MM.1S (cell line): ENCODE measurements around the gene DNAJB4.

Source experiments
- EZH2phosphoT487 ChIP-seq: fragments of 300-600 bp; sonication (generic); IDR thresholded peaks from 2 replicates; pipeline ENCODE4 v1.6.1; 2018; ENCODE audit warnings: antibody characterized with exemption, low read length
- TF ChIP-seq, protein P1 (sequence below): fragments of 300-600 bp; sonication (generic); IDR thresholded peaks from 2 replicates; pipeline ENCODE4 v1.5.1; 2016; ENCODE audit warnings: antibody characterized with exemption, low read length, mixed read lengths

DNA sequence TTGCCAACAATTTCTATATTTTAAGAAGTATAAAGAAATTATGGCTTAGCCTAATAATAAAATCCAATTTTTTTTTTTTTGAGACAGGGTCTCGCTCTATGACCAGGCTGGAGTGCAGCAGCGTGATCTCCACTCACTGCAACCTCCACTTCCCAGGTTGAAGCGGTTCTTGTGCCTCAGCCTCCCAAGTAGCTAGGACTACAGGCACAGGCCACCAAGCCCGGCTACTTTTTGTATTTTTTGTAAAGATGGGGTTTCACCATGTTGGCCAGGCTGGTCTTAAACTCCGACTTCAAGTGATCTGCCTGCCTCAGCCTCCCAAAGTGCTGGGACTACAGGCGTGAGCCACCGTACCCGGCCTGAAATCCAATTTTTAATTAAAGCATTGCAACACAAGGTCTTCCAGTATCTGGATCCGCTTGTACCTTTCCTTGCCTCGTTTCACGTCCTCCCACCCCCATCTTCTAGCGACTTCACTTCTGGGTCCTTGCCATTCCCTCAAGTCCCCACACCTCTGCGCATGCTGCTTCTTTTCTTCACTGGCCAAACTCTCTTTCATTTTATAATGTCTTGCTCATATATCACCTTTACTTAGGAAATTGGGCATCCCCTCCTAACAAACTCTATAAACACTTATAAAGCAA is 28.2 kb upstream of the DNAJB4 start:
- no peak for TF ChIP-seq EZH2phosphoT487
- TF ChIP-seq, protein P1, sequence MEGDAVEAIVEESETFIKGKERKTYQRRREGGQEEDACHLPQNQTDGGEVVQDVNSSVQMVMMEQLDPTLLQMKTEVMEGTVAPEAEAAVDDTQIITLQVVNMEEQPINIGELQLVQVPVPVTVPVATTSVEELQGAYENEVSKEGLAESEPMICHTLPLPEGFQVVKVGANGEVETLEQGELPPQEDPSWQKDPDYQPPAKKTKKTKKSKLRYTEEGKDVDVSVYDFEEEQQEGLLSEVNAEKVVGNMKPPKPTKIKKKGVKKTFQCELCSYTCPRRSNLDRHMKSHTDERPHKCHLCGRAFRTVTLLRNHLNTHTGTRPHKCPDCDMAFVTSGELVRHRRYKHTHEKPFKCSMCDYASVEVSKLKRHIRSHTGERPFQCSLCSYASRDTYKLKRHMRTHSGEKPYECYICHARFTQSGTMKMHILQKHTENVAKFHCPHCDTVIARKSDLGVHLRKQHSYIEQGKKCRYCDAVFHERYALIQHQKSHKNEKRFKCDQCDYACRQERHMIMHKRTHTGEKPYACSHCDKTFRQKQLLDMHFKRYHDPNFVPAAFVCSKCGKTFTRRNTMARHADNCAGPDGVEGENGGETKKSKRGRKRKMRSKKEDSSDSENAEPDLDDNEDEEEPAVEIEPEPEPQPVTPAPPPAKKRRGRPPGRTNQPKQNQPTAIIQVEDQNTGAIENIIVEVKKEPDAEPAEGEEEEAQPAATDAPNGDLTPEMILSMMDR: no peak
